ENCODE data around the gene CDR2. TPM values are rescaled to one million over a fixed set of nuclear protein-coding genes. Genes with fewer than 3 reads are reported as not detected.

The CDR2 gene
- total and polyA plus RNA-seq, 2 of the 13 experiments (the other 11 are each of a cell fraction or from before 2014, with no cell fraction given) = 59.0 to 78.9 TPM

GRCh38 chr16:22296225-22297113 is 78.0 kb downstream of the CDR2 start (continued):
- TF ChIP-seq NONO (IDR thresholded peaks at IDR 0.05) (no peak), NONO (CRISPR knock-in tag; conservative IDR thresholded peaks at IDR 0.05) (no peak), ZNF747 (CRISPR knock-in tag; IDR thresholded peaks at IDR 0.05; ENCODE audit: borderline replicate concordance) (no peak), NR2F6 (IDR thresholded peaks at IDR 0.05) (no peak; the same call in 1 of the 2 replicates), NR2F6 (CRISPR knock-in tag; IDR thresholded peaks at IDR 0.05) (no peak), RBAK (CRISPR knock-in tag; IDR thresholded peaks at IDR 0.05) (no peak), TOPORS (CRISPR knock-in tag; IDR thresholded peaks at IDR 0.05) (no peak), ZNF563 (CRISPR knock-in tag; IDR thresholded peaks at IDR 0.05) (no peak; the same call in 1 of the 2 replicates), ZBTB8A (CRISPR knock-in tag; IDR thresholded peaks at IDR 0.05; ENCODE audit: borderline replicate concordance, low read depth) (no peak), DNMT3B (CRISPR knock-in tag; conservative IDR thresholded peaks at IDR 0.05) (no peak; the same call in 1 of the 2 replicates), DDIT3 (CRISPR knock-in tag; IDR thresholded peaks at IDR 0.05) (no peak), ZNF24 (IDR thresholded peaks at IDR 0.05) (no peak), TAF1 (CRISPR knock-in tag; IDR thresholded peaks at IDR 0.05) (no peak), ESRRA (CRISPR knock-in tag; IDR thresholded peaks at IDR 0.05; ENCODE audit: low read depth) (no peak), ZNF362 (CRISPR knock-in tag; IDR thresholded peaks at IDR 0.05; ENCODE audit: borderline replicate concordance) (no peak), ARHGAP35 (CRISPR knock-in tag; IDR thresholded peaks at IDR 0.05; ENCODE audit: borderline replicate concordance) (no peak), KDM5A (IDR thresholded peaks at IDR 0.05; ENCODE audit: borderline replicate concordance, low read length) (peak; percentile 29), ZNF232 (CRISPR knock-in tag; IDR thresholded peaks at IDR 0.05; ENCODE audit: borderline replicate concordance) (0 out of 2 replicates have a peak, but pooled peaks have one; percentile 38), ZIK1 (CRISPR knock-in tag; IDR thresholded peaks at IDR 0.05; ENCODE audit: borderline replicate concordance, low read depth) (no peak), ATF6 (CRISPR knock-in tag; conservative IDR thresholded peaks at IDR 0.05) (no peak; the same call in 1 of the 2 replicates), PRDM15 (CRISPR knock-in tag; IDR thresholded peaks at IDR 0.05) (0 out of 2 replicates have a peak, but pooled peaks have one; percentile 29), SIN3A (IDR thresholded peaks at IDR 0.05; ENCODE audit: borderline replicate concordance, low read depth, low read length) (no peak), ZNF552 (CRISPR knock-in tag; IDR thresholded peaks at IDR 0.05; ENCODE audit: borderline replicate concordance) (no peak)

Data from HepG2 (cell line).